HG02970 (cell line): ENCODE data around the gene CLHC1.
"Not testable (repeated sequence)": the region's sequence is repeated elsewhere in the genome, so short reads cannot be mapped to it uniquely, and the experiment has no call there.

ENCODE experiments used
- ATAC-seq: cut with Tn5 transposase; IDR thresholded peaks from one replicate; pipeline ENCODE4 v1.9.1; 2021; ENCODE audit warnings: mild to moderate bottlenecking, moderate library complexity, moderate number of reproducible peaks; ENCODE audit not compliant: unreplicated experiment, low FRiP score

CLHC1 gene

GRCh38 chr2:55155206-55155605 is 76.9 kb downstream of the CLHC1 start:
- no peak for ATAC-seq

GRCh38 chr2:55154525-55155030 is 77.5 kb downstream of the CLHC1 start:
- ATAC-seq: no peak

- no peak for ATAC-seq
These were observed 78.4 kb downstream of the CLHC1 start for GRCh38 chr2:55153584-55154299.

GRCh38 chr2:55152475-55153412 is 79.3 kb downstream of the CLHC1 start:
- no peak for ATAC-seq

GRCh38 chr2:55151733-55152433 is 80.2 kb downstream of the CLHC1 start:
- ATAC-seq: no peak

- no peak for ATAC-seq
These were observed 81.3 kb downstream of the CLHC1 start for GRCh38 chr2:55150834-55151233.

GRCh38 chr2:55148269-55148668 is 83.8 kb downstream of the CLHC1 start:
- ATAC-seq: no peak

GRCh38 chr2:55147531-55147930 is 84.6 kb downstream of the CLHC1 start:
- ATAC-seq: no peak

GRCh38 chr2:55147041-55147440 is 85.1 kb downstream of the CLHC1 start:
- ATAC-seq: no peak

GRCh38 chr2:55146263-55146662 is 85.8 kb downstream of the CLHC1 start:
- ATAC-seq: no peak

- ATAC-seq: no peak
These were observed 86.9 kb downstream of the CLHC1 start for GRCh38 chr2:55144922-55145820.

GRCh38 chr2:55143706-55144105 is 88.4 kb downstream of the CLHC1 start:
- ATAC-seq: not testable (repeated sequence)

- ATAC-seq: no peak
These were observed 89.6 kb downstream of the CLHC1 start for GRCh38 chr2:55142518-55142917.

GRCh38 chr2:55141572-55142413 is 90.3 kb downstream of the CLHC1 start:
- no peak for ATAC-seq

GRCh38 chr2:55140316-55141219 is 91.5 kb downstream of the CLHC1 start:
- ATAC-seq: no peak

GRCh38 chr2:55139305-55139704 is 92.8 kb downstream of the CLHC1 start:
- ATAC-seq: no peak

GRCh38 chr2:55138882-55139229 is 93.2 kb downstream of the CLHC1 start:
- ATAC-seq: no peak
